HG03060 (cell line): Measurements from ENCODE around the gene GNLY.

Source experiments
- ATAC-seq: cut with Tn5 transposase; IDR thresholded peaks from one replicate; pipeline ENCODE4 v1.9.1; 2021; ENCODE audit warnings: low read depth, moderate number of reproducible peaks; ENCODE audit not compliant: unreplicated experiment

GNLY gene

GRCh38 chr2:85741211-85741832 is 47.2 kb downstream of the GNLY start:
- no peak for ATAC-seq

DNA sequence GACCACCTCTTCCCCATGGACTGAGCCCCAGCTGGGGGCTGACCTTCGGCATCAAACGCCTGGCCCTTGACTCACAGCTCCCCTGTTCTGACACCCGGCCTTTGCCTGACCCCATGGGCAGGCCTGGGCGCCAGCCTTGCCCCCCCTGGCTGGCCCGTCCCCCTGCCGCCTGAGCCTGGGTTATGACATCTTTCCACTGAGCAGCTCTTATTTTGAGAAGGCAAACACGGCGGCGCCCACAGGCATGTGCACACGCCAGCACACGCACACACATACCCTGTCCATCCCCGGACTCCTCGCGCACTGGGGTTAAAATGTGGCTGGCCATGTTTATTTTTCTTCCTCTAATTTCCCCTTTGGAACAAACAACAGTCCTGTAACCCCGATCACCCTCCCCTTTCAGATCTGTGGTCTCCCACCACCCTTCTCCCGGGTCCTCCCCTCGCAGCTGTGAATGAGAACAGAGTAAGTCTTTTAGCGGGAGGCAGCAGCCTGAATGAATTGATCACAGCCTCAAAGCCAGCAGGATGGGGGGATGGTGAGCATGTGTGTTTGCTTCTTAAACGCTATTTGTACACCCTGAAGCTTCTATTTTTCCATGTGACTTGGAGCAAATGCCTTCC is 47.8 kb downstream of the GNLY start:
- no peak for ATAC-seq

- no peak for ATAC-seq
Measured at GRCh38 chr2:85743304-85743978, 49.3 kb downstream of the GNLY start.

GRCh38 chr2:85744055-85744454 is 49.9 kb downstream of the GNLY start:
- ATAC-seq = no peak

DNA sequence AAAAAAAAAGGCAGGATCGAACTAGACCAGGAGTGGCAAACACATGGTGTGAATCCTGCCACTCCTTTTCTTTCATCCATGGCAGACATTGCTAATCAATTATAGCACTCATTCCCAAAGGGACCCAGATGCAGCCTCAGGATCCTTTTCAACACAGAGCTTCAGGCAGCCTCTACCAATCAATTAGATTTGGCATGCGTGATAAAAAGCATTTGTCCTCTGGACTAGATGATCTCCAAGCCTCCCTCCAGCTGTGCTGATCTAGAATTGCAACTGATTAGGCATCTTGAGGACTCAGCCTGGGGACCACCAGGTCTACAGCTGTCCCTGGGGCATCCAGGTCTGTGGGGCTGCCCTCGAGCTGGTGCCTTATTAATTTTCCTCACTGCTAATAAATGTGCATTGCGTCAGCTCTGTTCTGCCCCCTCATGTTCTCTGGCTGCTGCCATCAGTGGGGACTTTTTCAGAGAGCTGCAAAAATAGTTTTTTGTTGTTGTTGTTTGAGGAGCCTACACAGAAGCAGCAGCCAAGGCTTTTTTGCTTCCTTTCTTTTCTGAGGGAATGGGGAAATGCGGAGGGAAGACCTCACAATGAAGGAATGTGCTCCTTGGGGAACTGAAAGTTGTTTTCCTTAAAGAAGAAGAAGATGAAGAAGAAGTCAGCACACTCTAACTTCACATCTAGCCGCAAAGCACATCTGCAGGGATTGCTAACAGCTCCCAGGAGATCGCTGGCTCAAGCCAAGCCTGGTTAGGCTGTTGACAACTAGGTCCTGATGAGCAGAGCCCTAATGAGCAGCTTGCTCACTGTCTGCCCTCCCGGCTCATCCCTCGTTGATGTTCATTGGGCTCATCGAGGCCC is 50.8 kb downstream of the GNLY start:
- no peak for ATAC-seq

GRCh38 chr2:85745619-85746018 is 51.5 kb downstream of the GNLY start:
- ATAC-seq = no peak

GRCh38 chr2:85746321-85747004 is 52.3 kb downstream of the GNLY start:
- ATAC-seq = no peak

DNA sequence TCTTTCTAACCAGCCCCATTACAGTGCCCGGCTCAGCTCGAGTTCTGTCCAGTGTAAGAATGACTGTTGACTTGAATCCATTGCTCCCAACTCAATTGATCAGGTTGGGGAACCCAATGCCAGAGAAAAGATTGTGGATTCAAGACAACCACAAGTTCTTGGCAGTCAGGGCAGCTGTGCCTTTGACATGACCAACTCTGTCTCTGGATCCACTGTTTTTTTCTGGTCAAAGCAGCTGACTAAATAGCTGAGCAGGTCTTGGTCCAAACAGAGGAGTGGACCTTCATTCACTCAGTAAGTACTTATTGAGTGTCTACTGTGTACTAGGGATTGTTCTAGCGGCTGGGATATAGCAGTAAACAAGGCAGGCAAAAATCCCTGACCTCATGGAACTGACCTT is 53.3 kb downstream of the GNLY start:
- no peak for ATAC-seq

- no peak for ATAC-seq
Measured at GRCh38 chr2:85748039-85748734, 54.0 kb downstream of the GNLY start.
